Heart right ventricle (tissue), 16 donors: ENCODE measurements around the gene CASKIN2. TPM values are rescaled to one million over a fixed set of nuclear protein-coding genes. Genes with fewer than 3 reads are reported as not detected.

ENCODE experiments used
- ATAC-seq, 8 donors: fragments of 200-7000 bp; cut with Tn5 transposase; one replicate each; pipeline ENCODE4 v1.9.1; 2020; ENCODE audit warnings: mild to moderate bottlenecking in 8 of 8, moderate library complexity in 8 of 8, moderate number of reproducible peaks in 1 of 8
- DNase-seq, 2 donors: peaks; one replicate each; pipeline ENCODE4 v3.0.0-alpha.2; 2020
- H3K27ac ChIP-seq, 10 donors: fragments of 200-600 bp; sonication (generic) in 2 of 10; one replicate each; pipeline versions ENCODE4 v1.5.0 to v1.8.0; 2020 to 2022; ENCODE audit warnings: mild to moderate bottlenecking in 3 of 10
- H3K27me3 ChIP-seq, 7 donors: fragments of 200-600 bp; one replicate each; pipeline ENCODE4 v1.8.0; 2021 to 2022; ENCODE audit warnings: mild to moderate bottlenecking in 2 of 7
- H3K36me3 ChIP-seq, 9 donors: fragments of 200-600 bp; sonication (generic) in 1 of 9; one replicate each; pipeline versions ENCODE4 v1.5.0 to v1.8.0; 2020 to 2022; ENCODE audit warnings: mild to moderate bottlenecking in 2 of 9
- H3K4me1 ChIP-seq, 9 donors: fragments of 200-600 bp; sonication (generic) in 1 of 9; one replicate each; pipeline versions ENCODE4 v1.5.0 to v1.8.0; 2020 to 2022; ENCODE audit warnings: mild to moderate bottlenecking in 4 of 9
- H3K4me3 ChIP-seq, 10 donors: fragments of 200-600 bp; sonication (generic) in 2 of 10; one replicate each; pipeline versions ENCODE4 v1.5.0 to v1.8.0; 2020 to 2022; ENCODE audit warnings: mild to moderate bottlenecking in 7 of 10, moderate library complexity in 2 of 10
- H3K9me3 ChIP-seq, 11 donors: fragments of 200-600 bp in 10 of 11; sonication (generic) in 2 of 11; one replicate each; pipeline versions ENCODE4 v1.5.0 to v1.8.0; 2013 to 2022; ENCODE audit warnings: mild to moderate bottlenecking in 2 of 11, control low read depth in 1 of 11, moderate library complexity in 1 of 11
- WGBS, 2 donors: extraction: QIAGEN DNeasy Blood & Tissue Kit; methylation state at CpG; one replicate each; pipeline ENCODE4 v1.1.7; 2013; ENCODE audit warnings: inconsistent platforms in 1 of 2; 5-methylcytosine and 5-hydroxymethylcytosine counted together
- intact Hi-C, 10 donors: fragments of 100-400 bp; cut with DNase I; formaldehyde crosslinking; loops; one replicate each; pipeline versions ENCODE4 v1.11.1 to v1.14.2; 2022
- polyA plus RNA-seq, 2 donors: library from polyadenylated mRNA; stranded (reverse); fragments of 200-250 nt; gene quantifications; one replicate each; pipeline ENCODE4 v1.2.3, GENCODE V29; 2013
- total RNA-seq, 10 donors: library from RNA; stranded (reverse); fragmentation: NEBNext Ultra II Directional in 3 of 10; extraction: Animal tissue kit (Norgen Biotek cat#: 25700) in 3 of 10; gene quantifications; one replicate each; pipeline versions ENCODE4 v1.2.1 to v1.2.4, GENCODE V29; 2021 to 2023
- TF ChIP-seq, protein P1 (sequence below), 9 donors: fragments of 200-600 bp; sonication (generic) in 2 of 9; IDR thresholded peaks; one replicate each; pipeline versions ENCODE4 v1.5.0 to v1.8.0; 2021 to 2022; ENCODE audit warnings: antibody characterized with exemption in 9 of 9, mild to moderate bottlenecking in 5 of 9, moderate library complexity in 1 of 9
- donor health status: Arrhythmogenic right ventricular cardiomyopathy.
- donor health status: ischemic (EF 13 %, LVEDD 7.1; RV severe dilation, severe dysfunction).
- donor health status: healthy with polysubstance abuse.
- donor health status: DM: no; HTN: yes; CAD: no.
- donor health status: DM: no; HTN: no; CAD: no.
- donor health status: ischemic (EF 25% LVEDD 6.9; RV normal size, moderate dysfunction).
- donor health status: ischemic (EF 25% LVEDD 5.7; RV mildly dilated, moderate dysfunction).
- donor health status: healthy.
- donor health status: DM: yes; HTN: yes; CAD: no.
- donor health status: Ischemic cardiomyopathy.
- donor health status: ischemic (EF 35%, LVEDD 5.7; RV mildly dilated, moderate dysfunction).
- donor health status: nonischemic (EF 11% LVEDD 7.7; RV severe dilation, severe dysfunction).
- donor health status: DM: yes; HTN: yes; CAD: no.
- donor health status: PGD.
- donor health status: ischemic (EF 29% LVEDD 5.4; RV normal size, mild dysfunction).
- donor health status: nonischemic (EF 23%, LVEDD 6.1; RV moderate dilation, normal function).

Gene CASKIN2
- total and polyA plus RNA-seq, 12 donors: 17.6 to 59.2 (median 36.5) TPM

DNA sequence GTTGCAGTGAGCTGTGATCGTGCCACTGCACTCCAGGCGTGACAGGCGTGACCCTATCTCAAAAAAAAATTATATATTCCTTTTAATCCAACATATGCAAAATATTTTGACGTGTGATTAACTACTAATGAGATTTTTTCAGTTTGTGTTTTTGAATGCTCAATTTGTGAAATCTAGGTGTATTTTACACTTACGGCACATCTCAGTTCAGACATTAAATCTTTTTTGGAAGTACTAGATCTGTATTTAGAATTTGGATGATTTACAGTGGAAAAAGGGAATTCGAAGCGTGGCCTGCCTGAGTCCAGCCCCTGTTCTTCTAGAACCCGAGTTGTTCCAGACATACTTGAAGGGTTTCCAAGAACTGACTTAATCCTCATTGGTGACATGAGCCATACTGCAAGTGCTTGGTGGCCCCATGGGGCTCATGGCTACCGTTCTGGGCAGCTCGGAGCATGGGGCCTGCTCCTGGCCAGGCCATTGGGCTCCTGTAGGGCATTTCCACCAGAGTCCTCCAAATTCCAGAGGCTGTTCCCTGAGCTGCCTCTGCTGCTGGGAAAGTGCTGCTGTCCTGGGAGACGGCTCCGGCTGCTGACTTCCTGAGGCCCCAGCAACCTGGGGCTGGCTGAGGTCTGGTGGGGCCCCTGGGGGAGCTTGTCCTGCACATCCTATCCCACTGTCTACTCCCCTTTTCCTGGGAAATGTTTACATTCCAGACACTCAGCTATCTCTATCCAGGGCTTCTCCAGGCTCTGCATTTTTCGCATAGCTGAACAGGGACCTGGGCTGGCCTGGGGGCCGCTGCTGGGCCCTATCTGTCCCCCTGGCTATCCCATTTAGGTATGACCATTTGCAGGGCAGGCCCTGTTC, 37.3 kb upstream of the CASKIN2 start:
- ATAC-seq (peak in 4 of 8 donors; percentile 7 to 30 (median 17)), DNase-seq (no peak)
- Histone ChIP-seq H3K36me3 (no peaks in the 10 kb centered on the region), H3K9me3 (no peaks in the 10 kb centered on the region), H3K4me1 (peaks cover 0 to 23% (median 0%) of the 10 kb centered on the region in 9 donors), H3K27me3 (no peaks in the 10 kb centered on the region), H3K4me3 (no peak overlapping the region), H3K27ac (no peak overlapping the region)
- TF ChIP-seq, protein P1, sequence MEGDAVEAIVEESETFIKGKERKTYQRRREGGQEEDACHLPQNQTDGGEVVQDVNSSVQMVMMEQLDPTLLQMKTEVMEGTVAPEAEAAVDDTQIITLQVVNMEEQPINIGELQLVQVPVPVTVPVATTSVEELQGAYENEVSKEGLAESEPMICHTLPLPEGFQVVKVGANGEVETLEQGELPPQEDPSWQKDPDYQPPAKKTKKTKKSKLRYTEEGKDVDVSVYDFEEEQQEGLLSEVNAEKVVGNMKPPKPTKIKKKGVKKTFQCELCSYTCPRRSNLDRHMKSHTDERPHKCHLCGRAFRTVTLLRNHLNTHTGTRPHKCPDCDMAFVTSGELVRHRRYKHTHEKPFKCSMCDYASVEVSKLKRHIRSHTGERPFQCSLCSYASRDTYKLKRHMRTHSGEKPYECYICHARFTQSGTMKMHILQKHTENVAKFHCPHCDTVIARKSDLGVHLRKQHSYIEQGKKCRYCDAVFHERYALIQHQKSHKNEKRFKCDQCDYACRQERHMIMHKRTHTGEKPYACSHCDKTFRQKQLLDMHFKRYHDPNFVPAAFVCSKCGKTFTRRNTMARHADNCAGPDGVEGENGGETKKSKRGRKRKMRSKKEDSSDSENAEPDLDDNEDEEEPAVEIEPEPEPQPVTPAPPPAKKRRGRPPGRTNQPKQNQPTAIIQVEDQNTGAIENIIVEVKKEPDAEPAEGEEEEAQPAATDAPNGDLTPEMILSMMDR (IDR thresholded peaks at IDR 0.05): no peak
- intact Hi-C loops: no loop called here
- WGBS, 2 donors: 60 to 67% methylated on average over 14 of the region's 14 CpGs

GRCh38 chr17:75551266-75551665, 35.9 kb upstream of the CASKIN2 start:
- no peaks in the 10 kb centered on the region for H3K36me3 ChIP-seq
- TF ChIP-seq, protein P1 (IDR thresholded peaks at IDR 0.05): no peak
- no peaks in the 10 kb centered on the region for H3K27me3 ChIP-seq
- H3K27ac ChIP-seq: no peak overlapping the region
- intact Hi-C loops: no loop called here
- ATAC-seq (no peak), DNase-seq (no peak)
- no peaks in the 10 kb centered on the region for H3K9me3 ChIP-seq
- H3K4me1 ChIP-seq: peaks cover 0 to 16% (median 0%) of the 10 kb centered on the region in 9 donors
- 86 to 89% methylated on average over 7 of the region's 7 CpGs for WGBS, 2 donors
- no peak overlapping the region for H3K4me3 ChIP-seq

DNA sequence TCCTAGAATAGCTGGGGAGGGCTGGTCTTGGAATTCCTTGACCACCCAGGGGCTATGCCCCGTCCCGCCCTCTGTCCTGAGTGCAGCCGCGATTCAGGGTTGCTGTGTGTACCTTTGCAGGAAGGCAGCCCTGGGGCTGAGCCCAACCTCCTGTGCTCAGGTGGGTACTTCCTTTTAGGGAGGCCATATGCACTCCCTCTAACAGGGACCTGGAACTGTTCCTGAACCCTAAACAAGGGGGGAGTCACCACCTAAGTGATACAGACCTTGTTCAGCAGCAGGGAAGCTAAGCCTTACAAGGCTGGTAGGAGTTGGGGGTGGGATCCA, 34.8 kb upstream of the CASKIN2 start:
- H3K4me1 ChIP-seq: peaks cover 0 to 16% (median 0%) of the 10 kb centered on the region in 9 donors
- DNase-seq (no peak), ATAC-seq (peak in 1 of 8 donors; percentile 17)
- no peak overlapping the region for H3K4me3 ChIP-seq
- no peaks in the 10 kb centered on the region for H3K36me3 ChIP-seq
- intact Hi-C loops: no loop called here
- WGBS, 2 donors: 80 to 82% methylated on average over 4 of the region's 4 CpGs
- H3K9me3 ChIP-seq: no peaks in the 10 kb centered on the region
- TF ChIP-seq, protein P1 (IDR thresholded peaks at IDR 0.05): no peak
- H3K27me3 ChIP-seq: no peaks in the 10 kb centered on the region
- H3K27ac ChIP-seq: no peak overlapping the region

GRCh38 chr17:75549246-75550138, 34.2 kb upstream of the CASKIN2 start:
- H3K27me3 ChIP-seq: no peaks in the 10 kb centered on the region
- intact Hi-C loops: no loop called here
- peaks cover 0 to 16% (median 0%) of the 10 kb centered on the region in 9 donors for H3K4me1 ChIP-seq
- no peak overlapping the region for H3K4me3 ChIP-seq
- no peaks in the 10 kb centered on the region for H3K9me3 ChIP-seq
- ATAC-seq (peak in 7 of 8 donors; percentile 31 to 72 (median 61)), DNase-seq (no peak)
- H3K27ac ChIP-seq: no peak overlapping the region
- TF ChIP-seq, protein P1 (IDR thresholded peaks at IDR 0.05): no peak
- WGBS, 2 donors: 60 to 73% methylated on average over 21 to 22 of the region's 22 CpGs
- no peaks in the 10 kb centered on the region for H3K36me3 ChIP-seq
